Smooth muscle cell (in vitro differentiated cells): ENCODE data around the gene PRR36. TPM values are rescaled to one million over a fixed set of nuclear protein-coding genes. Genes with fewer than 3 reads are reported as not detected.

Experiments
- DNase-seq: peaks from one replicate; lab custom pipeline; 2025; ENCODE audit not compliant: unreplicated experiment; lab: John Stamatoyannopoulos, UW
- H2AFZ ChIP-seq: fragments of 200-600 bp; sonication (generic); 2 replicates; pipeline ENCODE4 v1.6.0; 2016; ENCODE audit warnings: antibody characterized with exemption, low read depth, mild to moderate bottlenecking
- H3F3A ChIP-seq: fragments of 200-600 bp; sonication (generic); 2 replicates; pipeline ENCODE4 v1.6.0; 2017; ENCODE audit warnings: antibody characterized with exemption, low read depth
- H3K27ac ChIP-seq: fragments of 200-600 bp; sonication (generic); 2 replicates; pipeline ENCODE4 v1.5.1; 2016; ENCODE audit warnings: low read depth, mild to moderate bottlenecking
- H3K27me3 ChIP-seq: fragments of 200-600 bp; sonication (generic); 2 replicates; pipeline ENCODE4 v1.6.1; 2016; ENCODE audit warnings: low read depth, mild to moderate bottlenecking
- H3K36me3 ChIP-seq: fragments of 200-600 bp; sonication (generic); 2 replicates; pipeline ENCODE4 v1.5.1; 2016; ENCODE audit warnings: low read depth
- H3K4me1 ChIP-seq: fragments of 200-600 bp; sonication (generic); 2 replicates; pipeline ENCODE4 v1.5.1; 2016; ENCODE audit warnings: low read depth
- H3K4me2 ChIP-seq: fragments of 200-600 bp; sonication (generic); 2 replicates; pipeline ENCODE4 v1.6.0; 2016; ENCODE audit warnings: mild to moderate bottlenecking
- H3K4me3 ChIP-seq: fragments of 200-600 bp; sonication (generic); 2 replicates; pipeline ENCODE4 v1.5.1; 2016; ENCODE audit warnings: mild to moderate bottlenecking
- H3K79me2 ChIP-seq: fragments of 200-600 bp; sonication (generic); 2 replicates; pipeline ENCODE4 v1.6.0; 2016; ENCODE audit warnings: low read depth, mild to moderate bottlenecking
- H3K9ac ChIP-seq: fragments of 200-600 bp; sonication (generic); 2 replicates; pipeline ENCODE4 v1.6.0; 2016; ENCODE audit warnings: low read depth
- H3K9me3 ChIP-seq: fragments of 200-600 bp; sonication (generic); replicated peaks from 2 replicates; pipeline ENCODE4 v1.5.1; 2016; ENCODE audit warnings: low read depth
- H4K20me1 ChIP-seq: fragments of 200-600 bp; sonication (generic); 2 replicates; pipeline ENCODE4 v1.6.0; 2016; ENCODE audit warnings: low read depth
- CTCF ChIP-seq: fragments of 200-600 bp; sonication (generic); IDR thresholded peaks from 2 replicates; pipeline ENCODE4 v1.5.1; 2017; ENCODE audit warnings: borderline replicate concordance, mild to moderate bottlenecking, antibody characterized with exemption; ENCODE audit not compliant: insufficient read depth, poor library complexity, severe bottlenecking
- WGBS: methylation state at CpG from one replicate; pipeline ENCODE4 v1.1.7; 2016; ENCODE audit warnings: low lambda C conversion rate; 5-methylcytosine and 5-hydroxymethylcytosine counted together
- polyA plus RNA-seq: library from polyadenylated mRNA; unstranded; fragments of >200 nt; fragmentation: Nextera tagmentation; extraction: Ambion mirVana; gene quantifications from 2 replicates; pipeline ENCODE4 v1.2.1, GENCODE V29; 2016
- total RNA-seq: library from RNA; depleted of rRNA; stranded (reverse); fragments of >200 nt; gene quantifications from 2 replicates; pipeline ENCODE4 v1.2.3, GENCODE V29; 2014

Gene PRR36
- total and polyA plus RNA-seq, 2 experiments from 2014 or later, result 0.13 to 0.57 TPM

DNA sequence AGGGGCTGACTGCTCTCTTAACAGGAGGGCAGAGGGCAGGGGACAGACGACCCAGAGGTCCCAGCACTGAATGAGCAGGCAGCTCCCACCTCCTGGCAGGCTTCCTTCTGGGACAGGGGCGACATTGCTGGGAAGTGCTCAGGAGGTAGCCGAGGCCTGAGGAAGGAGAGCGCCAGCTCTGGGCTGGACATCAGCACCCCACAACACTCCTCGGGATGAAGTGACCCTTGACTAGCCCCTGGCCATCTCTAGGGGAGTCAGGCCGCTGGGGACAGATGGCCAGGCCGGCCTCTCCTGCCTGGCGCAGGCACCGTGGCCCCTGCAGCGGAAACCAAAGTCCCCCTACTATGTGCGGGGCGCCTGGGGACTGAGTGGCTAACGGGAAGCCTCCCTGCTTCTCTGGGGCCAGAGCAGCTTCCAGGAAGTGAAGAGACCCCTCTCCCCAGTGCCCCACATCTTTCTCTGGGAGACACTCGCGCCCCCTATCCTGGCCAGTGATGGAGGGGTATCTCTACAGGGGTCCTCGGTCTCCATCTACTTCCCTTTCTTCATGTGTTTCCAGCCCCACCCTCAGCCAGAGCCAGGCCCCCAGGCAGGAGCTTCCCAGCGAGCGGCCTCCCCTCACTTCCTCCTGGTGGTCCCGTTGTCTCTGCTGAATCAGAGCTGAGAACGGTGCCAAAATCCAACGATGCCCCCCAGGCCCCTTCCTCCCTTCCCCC, 10.1 kb downstream of the PRR36 start:
- Histone ChIP-seq H4K20me1 (no peaks in the 10 kb centered on the region), H3K36me3 (no peaks in the 10 kb centered on the region), H3F3A (no peaks in the 10 kb centered on the region), H3K4me2 (no peak overlapping the region), H3K9ac (no peak overlapping the region), H3K9me3 (no peaks in the 10 kb centered on the region), H3K27me3 (peaks cover 79% of the 10 kb centered on the region), H3K4me1 (peaks cover 6% of the 10 kb centered on the region), H2AFZ (no peak overlapping the region), H3K4me3 (no peak overlapping the region), H3K79me2 (no peaks in the 10 kb centered on the region), H3K27ac (no peak overlapping the region)
- WGBS, result 87% methylated on average over 21 of the region's 21 CpGs
- TF ChIP-seq CTCF, result no peak
- no peak for DNase-seq

GRCh38 chr19:7863157-7863970, 10.8 kb downstream of the PRR36 start:
- H3F3A ChIP-seq, result no peaks in the 10 kb centered on the region
- no peak for DNase-seq
- no peaks in the 10 kb centered on the region for H3K9me3 ChIP-seq
- H3K36me3 ChIP-seq, result no peaks in the 10 kb centered on the region
- WGBS, result 38% methylated on average over 50 of the region's 83 CpGs
- H3K27me3 ChIP-seq, result peaks cover 75% of the 10 kb centered on the region
- peak overlapping the region; percentile 84 for H3K4me2 ChIP-seq
- TF ChIP-seq CTCF, result no peak
- H4K20me1 ChIP-seq, result no peaks in the 10 kb centered on the region
- no peak overlapping the region for H2AFZ ChIP-seq
- no peaks in the 10 kb centered on the region for H3K79me2 ChIP-seq
- peaks cover 10% of the 10 kb centered on the region for H3K4me1 ChIP-seq
- no peak overlapping the region for H3K9ac ChIP-seq
- no peak overlapping the region for H3K27ac ChIP-seq
- peak overlapping the region; percentile 34 for H3K4me3 ChIP-seq

- Histone ChIP-seq H4K20me1 (no peaks in the 10 kb centered on the region), H3K4me1 (peaks cover 17% of the 10 kb centered on the region), H3K36me3 (no peaks in the 10 kb centered on the region), H3K9ac (no peak overlapping the region), H2AFZ (no peak overlapping the region), H3F3A (no peaks in the 10 kb centered on the region), H3K9me3 (no peaks in the 10 kb centered on the region), H3K4me2 (peak overlapping the region; percentile 84), H3K79me2 (no peaks in the 10 kb centered on the region), H3K27me3 (peaks cover 66% of the 10 kb centered on the region), H3K27ac (no peak overlapping the region), H3K4me3 (peak overlapping the region; percentile 34)
- DNase-seq, result peak; percentile 25
- 2% methylated on average over 22 of the region's 67 CpGs for WGBS
- TF ChIP-seq CTCF, result no peak
Measured at GRCh38 chr19:7862413-7862951, 11.7 kb downstream of the PRR36 start.
